A549 (cell line): ENCODE measurements around the gene TRNP1.

Source experiments
- BHLHE40 ChIP-seq: IDR thresholded peaks from 2 replicates; pipeline ENCODE4 v1.6.1; 2012; ENCODE audit warnings: low read depth, low read length, inconsistent platforms
- CEBPB ChIP-seq, 2 experiments: fragments of >200 bp in 1 of 2; sonication (Bioruptor Twin) in 1 of 2; formaldehyde crosslinking in 1 of 2; IDR thresholded peaks; 2 replicates each; pipeline ENCODE4 v1.6.1; 2012 to 2016
- EHF ChIP-seq: fragments of 250-450 bp; sonication (Bioruptor Pico); IDR thresholded peaks from 2 replicates; pipeline ENCODE4 v1.5.0; 2020; ENCODE audit warnings: mild to moderate bottlenecking
- HOXB5 ChIP-seq: fragments of 250-450 bp; sonication (Bioruptor Pico); IDR thresholded peaks from 2 replicates; pipeline ENCODE4 v1.5.0; 2020; ENCODE audit warnings: mild to moderate bottlenecking, moderate library complexity
- JUN ChIP-seq, 2 experiments: fragments of >200 bp; sonication (Bioruptor Twin); formaldehyde crosslinking; IDR thresholded peaks; 2 replicates in 1 of 2; 3 replicates in 1 of 2; pipeline ENCODE4 v1.6.1; 2016 to 2017
- JUNB ChIP-seq: fragments of >200 bp; sonication (Bioruptor Twin); formaldehyde crosslinking; IDR thresholded peaks from 2 replicates; pipeline ENCODE4 v1.6.1; 2016
- MAFK ChIP-seq: fragments of 450-650 bp; IDR thresholded peaks from 2 replicates; pipeline ENCODE4 v1.6.1; 2014; ENCODE audit not compliant: partially characterized antibody
- MAZ ChIP-seq: fragments of 150-350 bp; IDR thresholded peaks from 2 replicates; pipeline ENCODE4 v1.6.1; 2014; ENCODE audit warnings: antibody characterized with exemption, low read depth, low read length, borderline replicate concordance
- NR3C1 ChIP-seq: fragments of >200 bp; sonication (Bioruptor Twin); formaldehyde crosslinking; IDR thresholded peaks from 3 replicates; pipeline ENCODE4 v1.6.1; 2017
- POLR2A ChIP-seq: IDR thresholded peaks from 2 replicates; pipeline ENCODE4 v1.6.1; 2012; ENCODE audit warnings: mild to moderate bottlenecking, low read length
- RNF2 ChIP-seq: fragments of 200-600 bp; sonication (generic); IDR thresholded peaks from 2 replicates; pipeline ENCODE4 v1.6.1; 2016; ENCODE audit warnings: low read depth, mild to moderate bottlenecking, antibody characterized with exemption, moderate library complexity, borderline replicate concordance
- SMC3 ChIP-seq: fragments of >200 bp; sonication (Bioruptor Twin); formaldehyde crosslinking; IDR thresholded peaks from 3 replicates; pipeline ENCODE4 v1.6.1; 2018; ENCODE audit warnings: inconsistent platforms
- TF ChIP-seq, protein P1 (sequence below): fragments of >200 bp; sonication (Bioruptor Twin); formaldehyde crosslinking; IDR thresholded peaks from 3 replicates; pipeline ENCODE4 v1.5.1; 2016
- TF ChIP-seq, protein P2 (sequence below): fragments of 200-600 bp; sonication (generic); IDR thresholded peaks from 2 replicates; pipeline ENCODE4 v1.6.1; 2016; ENCODE audit warnings: antibody characterized with exemption, mild to moderate bottlenecking, moderate library complexity

DNA sequence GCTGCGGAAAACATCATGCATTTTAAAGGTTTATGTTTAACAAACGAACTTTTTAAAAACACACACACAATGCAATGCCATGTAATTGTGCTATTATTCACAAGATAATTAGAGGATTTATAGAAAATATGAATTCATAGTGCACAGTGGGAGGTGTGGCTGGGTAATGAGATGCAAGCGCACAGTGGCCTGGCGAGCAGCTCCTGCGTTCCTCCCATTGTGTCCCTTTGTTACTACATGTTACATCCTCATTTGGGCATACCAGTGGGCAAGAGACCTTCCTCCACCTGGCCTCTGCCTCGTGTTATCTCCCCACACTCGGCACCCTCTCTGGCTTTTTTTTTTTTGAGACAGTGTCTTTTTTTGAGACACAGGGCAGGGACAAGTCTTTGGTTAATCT, 49.2 kb downstream of the TRNP1 start:
- TF ChIP-seq BHLHE40 (no peak), POLR2A (no peak), MAFK (no peak), JUNB (no peak), MAZ (no peak), SMC3 (no peak), CEBPB (IDR thresholded peaks at IDR 0.05) (no peak), JUN (IDR thresholded peaks at IDR 0.05) (no peak), RNF2 (no peak), HOXB5 (CRISPR knock-in tag) (no peak), EHF (CRISPR knock-in tag) (no peak), NR3C1 (no peak)
- TF ChIP-seq, protein P1, sequence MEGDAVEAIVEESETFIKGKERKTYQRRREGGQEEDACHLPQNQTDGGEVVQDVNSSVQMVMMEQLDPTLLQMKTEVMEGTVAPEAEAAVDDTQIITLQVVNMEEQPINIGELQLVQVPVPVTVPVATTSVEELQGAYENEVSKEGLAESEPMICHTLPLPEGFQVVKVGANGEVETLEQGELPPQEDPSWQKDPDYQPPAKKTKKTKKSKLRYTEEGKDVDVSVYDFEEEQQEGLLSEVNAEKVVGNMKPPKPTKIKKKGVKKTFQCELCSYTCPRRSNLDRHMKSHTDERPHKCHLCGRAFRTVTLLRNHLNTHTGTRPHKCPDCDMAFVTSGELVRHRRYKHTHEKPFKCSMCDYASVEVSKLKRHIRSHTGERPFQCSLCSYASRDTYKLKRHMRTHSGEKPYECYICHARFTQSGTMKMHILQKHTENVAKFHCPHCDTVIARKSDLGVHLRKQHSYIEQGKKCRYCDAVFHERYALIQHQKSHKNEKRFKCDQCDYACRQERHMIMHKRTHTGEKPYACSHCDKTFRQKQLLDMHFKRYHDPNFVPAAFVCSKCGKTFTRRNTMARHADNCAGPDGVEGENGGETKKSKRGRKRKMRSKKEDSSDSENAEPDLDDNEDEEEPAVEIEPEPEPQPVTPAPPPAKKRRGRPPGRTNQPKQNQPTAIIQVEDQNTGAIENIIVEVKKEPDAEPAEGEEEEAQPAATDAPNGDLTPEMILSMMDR, result no peak
- TF ChIP-seq, protein P2, sequence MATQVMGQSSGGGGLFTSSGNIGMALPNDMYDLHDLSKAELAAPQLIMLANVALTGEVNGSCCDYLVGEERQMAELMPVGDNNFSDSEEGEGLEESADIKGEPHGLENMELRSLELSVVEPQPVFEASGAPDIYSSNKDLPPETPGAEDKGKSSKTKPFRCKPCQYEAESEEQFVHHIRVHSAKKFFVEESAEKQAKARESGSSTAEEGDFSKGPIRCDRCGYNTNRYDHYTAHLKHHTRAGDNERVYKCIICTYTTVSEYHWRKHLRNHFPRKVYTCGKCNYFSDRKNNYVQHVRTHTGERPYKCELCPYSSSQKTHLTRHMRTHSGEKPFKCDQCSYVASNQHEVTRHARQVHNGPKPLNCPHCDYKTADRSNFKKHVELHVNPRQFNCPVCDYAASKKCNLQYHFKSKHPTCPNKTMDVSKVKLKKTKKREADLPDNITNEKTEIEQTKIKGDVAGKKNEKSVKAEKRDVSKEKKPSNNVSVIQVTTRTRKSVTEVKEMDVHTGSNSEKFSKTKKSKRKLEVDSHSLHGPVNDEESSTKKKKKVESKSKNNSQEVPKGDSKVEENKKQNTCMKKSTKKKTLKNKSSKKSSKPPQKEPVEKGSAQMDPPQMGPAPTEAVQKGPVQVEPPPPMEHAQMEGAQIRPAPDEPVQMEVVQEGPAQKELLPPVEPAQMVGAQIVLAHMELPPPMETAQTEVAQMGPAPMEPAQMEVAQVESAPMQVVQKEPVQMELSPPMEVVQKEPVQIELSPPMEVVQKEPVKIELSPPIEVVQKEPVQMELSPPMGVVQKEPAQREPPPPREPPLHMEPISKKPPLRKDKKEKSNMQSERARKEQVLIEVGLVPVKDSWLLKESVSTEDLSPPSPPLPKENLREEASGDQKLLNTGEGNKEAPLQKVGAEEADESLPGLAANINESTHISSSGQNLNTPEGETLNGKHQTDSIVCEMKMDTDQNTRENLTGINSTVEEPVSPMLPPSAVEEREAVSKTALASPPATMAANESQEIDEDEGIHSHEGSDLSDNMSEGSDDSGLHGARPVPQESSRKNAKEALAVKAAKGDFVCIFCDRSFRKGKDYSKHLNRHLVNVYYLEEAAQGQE, result no peak
